Measurements from ENCODE around the gene HLF. TPM values are rescaled to one million over a fixed set of nuclear protein-coding genes. Genes with fewer than 3 reads are reported as not detected.

HLF gene
- total and polyA plus RNA-seq, 7 experiments from 2014 or later = 0.18 to 2.6 (median 0.36) TPM; not detected in 1

GRCh38 chr17:55266958-55267688 is 2.4 kb downstream of the HLF start:
- Mint-ChIP-seq H3K4me1 (peaks cover 8 to 37% (median 21%) of the 10 kb centered on the region in 7 donors), H3K9me3 (peaks cover 0 to 11% (median 3%) of the 10 kb centered on the region in 11 donors), H3K36me3 (no peaks in the 10 kb centered on the region), H3K27me3 (peaks cover 44 to 89% (median 67%) of the 10 kb centered on the region in 5 donors), H3K4me3 (peak overlapping the region in 1 of 10 donors; percentile 81), H3K27ac (peak overlapping the region in 1 of 9 donors; percentile 9)
- DNase-seq (no peak), ATAC-seq (no peak)
- H3K27me3 ChIP-seq (ENCODE audit: control insufficient read depth in 2 of 2, insufficient read depth in 2 of 2, low read length in 2 of 2) = peaks cover 8 to 21% of the 10 kb centered on the region in 2 donors
- peaks cover 15% of the 10 kb centered on the region in 2 donors for H3K4me1 ChIP-seq (ENCODE audit: control insufficient read depth in 2 of 2, insufficient read depth in 2 of 2, low read length in 2 of 2)
- ChIA-PET CTCF (no interaction called here), POLR2A (interaction anchor here (0.6 kb wide), 1 partner anchor 22 kb away, joined by 3 read pairs; no protein-coding TSS in a partner anchor)
- H3K9me3 ChIP-seq (ENCODE audit: control insufficient read depth in 2 of 3, low read length in 3 of 3) = no peaks in the 10 kb centered on the region
- no peak overlapping the region for H3K4me3 ChIP-seq (ENCODE audit: low read length)
- intact Hi-C loops (cut with micrococcal nuclease) = loop anchor here (10.0 kb wide), 3 partner anchors 302 to 1568 kb away; partner anchors contain the start of genes C17orf67 (in 1 of the 2), COX11 (in 1 of the 2), DGKE (in 1 of the 2) and PCTP (in 1 of the 2)
- H3K27ac ChIP-seq (ENCODE audit: low read depth, low read length) = no peak overlapping the region
- no peaks in the 10 kb centered on the region for H3K36me3 ChIP-seq (ENCODE audit: control insufficient read depth in 2 of 3, insufficient read depth in 3 of 3, low read length in 3 of 3)

- H3K4me1 Mint-ChIP-seq = peaks cover 8 to 30% (median 16%) of the 10 kb centered on the region in 7 donors
- DNase-seq (no peak), ATAC-seq (no peak)
- H3K27ac Mint-ChIP-seq = no peak overlapping the region
- no peak overlapping the region for H3K4me3 Mint-ChIP-seq
- intact Hi-C loops (cut with micrococcal nuclease) = loop anchor here (10.0 kb wide), 3 partner anchors 303 to 1567 kb away; partner anchors contain the start of genes C17orf67 (in 1 of the 2), COX11 (in 1 of the 2), DGKE (in 1 of the 2) and PCTP (in 1 of the 2)
- Histone ChIP-seq H3K36me3 (ENCODE audit: control insufficient read depth in 2 of 3, insufficient read depth in 3 of 3, low read length in 3 of 3) (no peaks in the 10 kb centered on the region), H3K27me3 (ENCODE audit: control insufficient read depth in 2 of 2, insufficient read depth in 2 of 2, low read length in 2 of 2) (peaks cover 8 to 13% of the 10 kb centered on the region in 2 donors), H3K4me1 (ENCODE audit: control insufficient read depth in 2 of 2, insufficient read depth in 2 of 2, low read length in 2 of 2) (peaks cover 15% of the 10 kb centered on the region in 2 donors), H3K4me3 (ENCODE audit: low read length) (no peak overlapping the region), H3K9me3 (ENCODE audit: control insufficient read depth in 2 of 3, low read length in 3 of 3) (no peaks in the 10 kb centered on the region), H3K27ac (ENCODE audit: low read depth, low read length) (no peak overlapping the region)
- H3K27me3 Mint-ChIP-seq = peaks cover 45 to 89% (median 67%) of the 10 kb centered on the region in 5 donors
- H3K9me3 Mint-ChIP-seq = peaks cover 0 to 14% (median 0%) of the 10 kb centered on the region in 11 donors
- CTCF ChIA-PET = no interaction called here
- H3K36me3 Mint-ChIP-seq = peaks cover 0 to 5% (median 0%) of the 10 kb centered on the region in 5 donors
- POLR2A ChIA-PET = interaction anchor here (0.6 kb wide), 1 partner anchor 21 kb away, joined by 3 read pairs; no protein-coding TSS in a partner anchor
These were observed 3.3 kb downstream of the HLF start for GRCh38 chr17:55267777-55268648.

GRCh38 chr17:55268649-55269480 is 4.1 kb downstream of the HLF start:
- ATAC-seq (no peak), DNase-seq (no peak)
- H3K27ac ChIP-seq (ENCODE audit: low read depth, low read length) = no peak overlapping the region
- no peak overlapping the region for H3K4me3 ChIP-seq (ENCODE audit: low read length)
- CTCF ChIA-PET = no interaction called here
- H3K9me3 Mint-ChIP-seq = peaks cover 0 to 14% (median 0%) of the 10 kb centered on the region in 11 donors
- intact Hi-C loops (cut with micrococcal nuclease) = loop anchor here (10.0 kb wide), 3 partner anchors 304 to 1566 kb away; partner anchors contain the start of genes C17orf67 (in 1 of the 2), COX11 (in 1 of the 2), DGKE (in 1 of the 2) and PCTP (in 1 of the 2)
- peaks cover 4 to 8% of the 10 kb centered on the region in 2 donors for H3K27me3 ChIP-seq (ENCODE audit: control insufficient read depth in 2 of 2, insufficient read depth in 2 of 2, low read length in 2 of 2)
- H3K4me1 Mint-ChIP-seq = peaks cover 1 to 23% (median 9%) of the 10 kb centered on the region in 7 donors
- POLR2A ChIA-PET = no interaction called here
- no peak overlapping the region for H3K4me3 Mint-ChIP-seq
- H3K27me3 Mint-ChIP-seq = peaks cover 46 to 90% (median 62%) of the 10 kb centered on the region in 5 donors
- no peak overlapping the region for H3K27ac Mint-ChIP-seq
- H3K4me1 ChIP-seq (ENCODE audit: control insufficient read depth in 2 of 2, insufficient read depth in 2 of 2, low read length in 2 of 2) = peaks cover 8% of the 10 kb centered on the region in 2 donors
- no peaks in the 10 kb centered on the region for H3K36me3 ChIP-seq (ENCODE audit: control insufficient read depth in 2 of 3, insufficient read depth in 3 of 3, low read length in 3 of 3)
- H3K9me3 ChIP-seq (ENCODE audit: control insufficient read depth in 2 of 3, low read length in 3 of 3) = no peaks in the 10 kb centered on the region
- peaks cover 0 to 5% (median 0%) of the 10 kb centered on the region in 5 donors for H3K36me3 Mint-ChIP-seq

GRCh38 chr17:55269894-55270293 is 5.1 kb downstream of the HLF start:
- Mint-ChIP-seq H3K36me3 (peaks cover 0 to 6% (median 0%) of the 10 kb centered on the region in 5 donors), H3K27me3 (peaks cover 47 to 92% (median 65%) of the 10 kb centered on the region in 5 donors), H3K4me3 (no peak overlapping the region), H3K4me1 (peaks cover 0 to 15% (median 2%) of the 10 kb centered on the region in 7 donors), H3K9me3 (peaks cover 0 to 14% (median 0%) of the 10 kb centered on the region in 11 donors), H3K27ac (no peak overlapping the region)
- H3K9me3 ChIP-seq (ENCODE audit: control insufficient read depth in 2 of 3, low read length in 3 of 3) = no peaks in the 10 kb centered on the region
- H3K36me3 ChIP-seq (ENCODE audit: control insufficient read depth in 2 of 3, insufficient read depth in 3 of 3, low read length in 3 of 3) = no peaks in the 10 kb centered on the region
- ChIA-PET CTCF (no interaction called here), POLR2A (no interaction called here)
- ATAC-seq (no peak), DNase-seq (no peak)
- intact Hi-C loops (cut with micrococcal nuclease) = loop anchor here (10.0 kb wide), 3 partner anchors 305 to 1565 kb away; partner anchors contain the start of genes C17orf67 (in 1 of the 2), COX11 (in 1 of the 2), DGKE (in 1 of the 2) and PCTP (in 1 of the 2)
- H3K27me3 ChIP-seq (ENCODE audit: control insufficient read depth in 2 of 2, insufficient read depth in 2 of 2, low read length in 2 of 2) = peaks cover 3 to 8% of the 10 kb centered on the region in 2 donors
- no peaks in the 10 kb centered on the region for H3K4me1 ChIP-seq (ENCODE audit: control insufficient read depth in 2 of 2, insufficient read depth in 2 of 2, low read length in 2 of 2)
- no peak overlapping the region for H3K27ac ChIP-seq (ENCODE audit: low read depth, low read length)
- no peak overlapping the region for H3K4me3 ChIP-seq (ENCODE audit: low read length)

- CTCF ChIA-PET = no interaction called here
- Mint-ChIP-seq H3K4me3 (no peak overlapping the region), H3K36me3 (peaks cover 0 to 6% (median 0%) of the 10 kb centered on the region in 5 donors), H3K4me1 (peaks cover 0 to 6% (median under 1%) of the 10 kb centered on the region in 7 donors), H3K27me3 (peaks cover 49 to 85% (median 69%) of the 10 kb centered on the region in 5 donors), H3K9me3 (peaks cover 0 to 14% (median 0%) of the 10 kb centered on the region in 11 donors), H3K27ac (no peak overlapping the region)
- POLR2A ChIA-PET = no interaction called here
- no peaks in the 10 kb centered on the region for H3K4me1 ChIP-seq (ENCODE audit: control insufficient read depth in 2 of 2, insufficient read depth in 2 of 2, low read length in 2 of 2)
- no peak overlapping the region for H3K27ac ChIP-seq (ENCODE audit: low read depth, low read length)
- no peaks in the 10 kb centered on the region for H3K36me3 ChIP-seq (ENCODE audit: control insufficient read depth in 2 of 3, insufficient read depth in 3 of 3, low read length in 3 of 3)
- no peak overlapping the region for H3K4me3 ChIP-seq (ENCODE audit: low read length)
- peaks cover 3 to 8% of the 10 kb centered on the region in 2 donors for H3K27me3 ChIP-seq (ENCODE audit: control insufficient read depth in 2 of 2, insufficient read depth in 2 of 2, low read length in 2 of 2)
- no peaks in the 10 kb centered on the region for H3K9me3 ChIP-seq (ENCODE audit: control insufficient read depth in 2 of 3, low read length in 3 of 3)
- intact Hi-C loops (cut with micrococcal nuclease) = no loop called here
- ATAC-seq (no peak), DNase-seq (no peak)
These were observed 6.4 kb downstream of the HLF start for GRCh38 chr17:55271223-55271571.
